HFFc6 (cell line): ENCODE data around the gene HMGN1. TPM values are rescaled to one million over a fixed set of nuclear protein-coding genes. Genes with fewer than 3 reads are reported as not detected.
A peak's percentile ranks its signal among the peaks of the same experiment; 100 is the strongest.

Experiments used
- DNase-seq: peaks from one replicate; pipeline ENCODE4 v3.0.0-alpha.2; 2018
- H3K27ac Mint-ChIP-seq: 2 replicates; pipeline ENCODE4 v1.8.0; 2020; ENCODE audit warnings: mild to moderate bottlenecking, mixed read lengths
- H3K27me3 Mint-ChIP-seq: 2 replicates; pipeline ENCODE4 v1.8.0; 2021; ENCODE audit warnings: mild to moderate bottlenecking, moderate library complexity, mixed read lengths; ENCODE audit not compliant: insufficient read depth
- H3K36me3 Mint-ChIP-seq: 2 replicates; pipeline ENCODE4 v1.8.0; 2021; ENCODE audit warnings: low read depth, mixed read lengths
- H3K4me1 Mint-ChIP-seq: 2 replicates; pipeline ENCODE4 v1.8.0; 2020; ENCODE audit warnings: low read depth, mixed read lengths
- H3K4me3 Mint-ChIP-seq: 2 replicates; pipeline ENCODE4 v1.8.0; 2020; ENCODE audit warnings: mild to moderate bottlenecking, moderate library complexity, mixed read lengths
- H3K9me3 Mint-ChIP-seq: 2 replicates; pipeline ENCODE4 v1.8.0; 2020; ENCODE audit warnings: mild to moderate bottlenecking, mixed read lengths
- total RNA-seq, 6 experiments: library from RNA; stranded (reverse); fragmentation: NEBNext Ultra II Directional; extraction: Animal tissue kit (Norgen Biotek cat#: 25700); gene quantifications; 2 replicates in 1 of 6; 3 replicates in 5 of 6; pipeline ENCODE4 v1.2.3, GENCODE V29; 2021
- TF ChIP-seq, protein P1 (sequence below): fragments of 200-600 bp; sonication (generic); IDR thresholded peaks from 2 replicates; pipeline ENCODE4 v1.5.0; 2021; ENCODE audit warnings: antibody characterized with exemption, mild to moderate bottlenecking

Gene HMGN1
- total RNA-seq, 6 experiments from 2014 or later = 177 to 229 (median 202) TPM

- Mint-ChIP-seq H3K4me1 (peaks cover 48% of the 10 kb centered on the region), H3K36me3 (peaks cover 16% of the 10 kb centered on the region), H3K4me3 (peak overlapping the region; percentile 95), H3K27ac (peak overlapping the region; percentile 95), H3K27me3 (peaks cover 3% of the 10 kb centered on the region), H3K9me3 (no peaks in the 10 kb centered on the region)
- TF ChIP-seq, protein P1, sequence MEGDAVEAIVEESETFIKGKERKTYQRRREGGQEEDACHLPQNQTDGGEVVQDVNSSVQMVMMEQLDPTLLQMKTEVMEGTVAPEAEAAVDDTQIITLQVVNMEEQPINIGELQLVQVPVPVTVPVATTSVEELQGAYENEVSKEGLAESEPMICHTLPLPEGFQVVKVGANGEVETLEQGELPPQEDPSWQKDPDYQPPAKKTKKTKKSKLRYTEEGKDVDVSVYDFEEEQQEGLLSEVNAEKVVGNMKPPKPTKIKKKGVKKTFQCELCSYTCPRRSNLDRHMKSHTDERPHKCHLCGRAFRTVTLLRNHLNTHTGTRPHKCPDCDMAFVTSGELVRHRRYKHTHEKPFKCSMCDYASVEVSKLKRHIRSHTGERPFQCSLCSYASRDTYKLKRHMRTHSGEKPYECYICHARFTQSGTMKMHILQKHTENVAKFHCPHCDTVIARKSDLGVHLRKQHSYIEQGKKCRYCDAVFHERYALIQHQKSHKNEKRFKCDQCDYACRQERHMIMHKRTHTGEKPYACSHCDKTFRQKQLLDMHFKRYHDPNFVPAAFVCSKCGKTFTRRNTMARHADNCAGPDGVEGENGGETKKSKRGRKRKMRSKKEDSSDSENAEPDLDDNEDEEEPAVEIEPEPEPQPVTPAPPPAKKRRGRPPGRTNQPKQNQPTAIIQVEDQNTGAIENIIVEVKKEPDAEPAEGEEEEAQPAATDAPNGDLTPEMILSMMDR = peak; percentile 37; the same call in 1 of the 2 replicates
- peak; percentile 66 for DNase-seq
Observed at GRCh38 chr21:39314143-39315027, 34.5 kb downstream of the HMGN1 start.

DNA sequence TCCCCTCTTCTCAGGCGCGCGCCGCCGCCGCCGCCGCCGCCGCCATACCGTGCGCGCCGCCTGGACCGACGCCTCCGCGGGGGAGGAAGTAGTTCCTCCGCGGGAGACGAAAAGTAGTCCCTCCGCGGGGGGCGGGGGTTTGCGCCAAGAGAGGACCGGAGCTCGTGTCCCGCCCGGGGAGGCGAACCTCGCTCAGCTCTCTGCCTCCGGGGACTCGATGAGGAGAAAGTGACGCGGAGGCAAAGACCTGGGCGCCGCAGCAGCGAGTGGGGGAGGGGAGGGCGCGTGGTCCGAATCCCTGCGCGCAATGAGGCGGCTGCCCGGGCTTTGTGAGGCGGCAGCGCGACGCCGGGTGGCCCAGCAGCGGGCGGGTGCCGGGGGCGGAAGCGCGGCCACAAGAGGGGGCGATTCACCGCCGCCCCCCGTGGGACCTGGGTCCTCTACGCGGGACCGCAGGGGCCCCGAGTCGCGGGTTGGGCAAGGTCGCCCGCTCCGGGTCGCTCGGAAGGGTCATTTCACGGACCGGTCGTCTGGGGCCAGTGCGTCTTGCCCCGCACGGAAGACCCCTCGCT, 35.2 kb downstream of the HMGN1 start, which contains the start of gene BRWD1:
TSS of gene BRWD1 (minus strand) at position 62 of the 572 bp plus-strand sequence. CDS start 141 bp downstream, outside the sequence.
- peaks cover 3% of the 10 kb centered on the region for H3K27me3 Mint-ChIP-seq
- H3K4me1 Mint-ChIP-seq = peaks cover 43% of the 10 kb centered on the region
- peak; percentile 67 for DNase-seq
- TF ChIP-seq, protein P1 = peak; percentile 72
- peak within 1 kb of the TSS; percentile 95 for H3K4me3 Mint-ChIP-seq
- H3K9me3 Mint-ChIP-seq = no peaks in the 10 kb centered on the region
- H3K27ac Mint-ChIP-seq = peak within 1 kb of the TSS; percentile 95
- H3K36me3 Mint-ChIP-seq = peaks cover 16% of the 10 kb centered on the region

GRCh38 chr21:39313042-39313570, 35.8 kb downstream of the HMGN1 start:
- DNase-seq = no peak
- peaks cover 16% of the 10 kb centered on the region for H3K36me3 Mint-ChIP-seq

DNA sequence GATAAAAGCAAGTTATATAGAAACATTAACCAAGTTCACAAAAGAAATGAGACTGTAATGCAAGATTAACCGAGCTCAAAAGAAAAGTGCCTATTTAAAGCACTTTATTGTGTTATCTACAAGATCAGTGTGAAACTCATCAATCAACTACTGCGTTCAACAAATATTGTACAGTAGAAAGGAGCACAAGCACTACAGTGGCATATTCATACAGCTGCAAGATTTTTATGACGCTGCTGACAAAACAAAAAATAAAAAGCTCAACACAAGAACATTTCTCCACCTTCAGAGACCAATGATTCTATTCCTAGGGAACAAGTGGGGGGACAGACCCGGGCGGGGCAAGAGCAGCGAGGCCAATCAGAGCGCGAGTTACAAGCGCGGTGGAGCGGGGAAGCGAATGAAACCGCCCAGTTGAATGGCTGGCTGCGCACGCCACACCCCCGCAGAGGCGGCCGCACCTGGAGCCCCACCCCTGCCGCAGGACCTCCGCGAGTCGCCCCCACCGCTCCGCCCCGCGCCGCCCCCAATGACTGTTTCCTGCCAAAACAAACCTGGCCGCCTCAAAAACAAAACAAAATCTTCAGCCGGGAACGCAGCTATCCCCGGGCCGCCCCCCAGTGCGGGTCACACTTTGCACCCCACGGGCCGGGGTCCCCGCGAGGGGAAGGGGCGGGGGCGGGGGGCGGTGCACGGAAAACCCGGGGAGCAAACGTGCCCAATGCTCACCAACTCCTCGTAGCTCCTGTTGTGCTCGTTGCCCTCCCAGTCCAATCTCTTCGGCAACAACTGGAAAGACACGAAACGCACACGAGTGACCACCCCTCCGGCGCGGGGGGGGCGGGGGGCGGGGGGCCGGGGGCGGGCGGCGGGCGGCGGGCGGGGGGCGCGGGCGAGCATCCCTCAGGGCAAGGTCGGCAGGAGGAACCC, 36.5 kb downstream of the HMGN1 start:
- peak; percentile 75 for DNase-seq
- Mint-ChIP-seq H3K27ac (peak overlapping the region; percentile 24), H3K27me3 (peaks cover 3% of the 10 kb centered on the region), H3K4me3 (peak overlapping the region; percentile 95), H3K36me3 (peaks cover 16% of the 10 kb centered on the region), H3K9me3 (no peaks in the 10 kb centered on the region), H3K4me1 (peaks cover 46% of the 10 kb centered on the region)
- TF ChIP-seq, protein P1 = no peak

More at GRCh38 chr21:39313042-39313570, 35.8 kb downstream of the HMGN1 start:
- peak overlapping the region; percentile 95 for H3K4me3 Mint-ChIP-seq
- peaks cover 46% of the 10 kb centered on the region for H3K4me1 Mint-ChIP-seq
- TF ChIP-seq, protein P1 = no peak
- H3K9me3 Mint-ChIP-seq = no peaks in the 10 kb centered on the region
- peaks cover 3% of the 10 kb centered on the region for H3K27me3 Mint-ChIP-seq
- H3K27ac Mint-ChIP-seq = peak overlapping the region; percentile 24

GRCh38 chr21:39311164-39311563, 37.7 kb downstream of the HMGN1 start:
- Mint-ChIP-seq H3K4me3 (no peak overlapping the region), H3K9me3 (no peaks in the 10 kb centered on the region), H3K4me1 (peaks cover 37% of the 10 kb centered on the region), H3K27me3 (peaks cover 3% of the 10 kb centered on the region), H3K27ac (no peak overlapping the region), H3K36me3 (peaks cover 16% of the 10 kb centered on the region)
- DNase-seq = no peak
- TF ChIP-seq, protein P1 = no peak
